Neural progenitor cell (in vitro differentiated cells): ENCODE measurements around the gene GNB2.

Source experiments
- EZH2 ChIP-seq: fragments of 200-600 bp; sonication (generic); IDR thresholded peaks from 2 replicates; pipeline ENCODE4 v1.6.1; 2017; ENCODE audit warnings: antibody characterized with exemption, mild to moderate bottlenecking, moderate library complexity
- TF ChIP-seq, protein P1 (sequence below): fragments of 200-600 bp; sonication (generic); IDR thresholded peaks from 2 replicates; pipeline ENCODE4 v1.5.1; 2017; ENCODE audit warnings: antibody characterized with exemption, mild to moderate bottlenecking

- TF ChIP-seq, protein P1, sequence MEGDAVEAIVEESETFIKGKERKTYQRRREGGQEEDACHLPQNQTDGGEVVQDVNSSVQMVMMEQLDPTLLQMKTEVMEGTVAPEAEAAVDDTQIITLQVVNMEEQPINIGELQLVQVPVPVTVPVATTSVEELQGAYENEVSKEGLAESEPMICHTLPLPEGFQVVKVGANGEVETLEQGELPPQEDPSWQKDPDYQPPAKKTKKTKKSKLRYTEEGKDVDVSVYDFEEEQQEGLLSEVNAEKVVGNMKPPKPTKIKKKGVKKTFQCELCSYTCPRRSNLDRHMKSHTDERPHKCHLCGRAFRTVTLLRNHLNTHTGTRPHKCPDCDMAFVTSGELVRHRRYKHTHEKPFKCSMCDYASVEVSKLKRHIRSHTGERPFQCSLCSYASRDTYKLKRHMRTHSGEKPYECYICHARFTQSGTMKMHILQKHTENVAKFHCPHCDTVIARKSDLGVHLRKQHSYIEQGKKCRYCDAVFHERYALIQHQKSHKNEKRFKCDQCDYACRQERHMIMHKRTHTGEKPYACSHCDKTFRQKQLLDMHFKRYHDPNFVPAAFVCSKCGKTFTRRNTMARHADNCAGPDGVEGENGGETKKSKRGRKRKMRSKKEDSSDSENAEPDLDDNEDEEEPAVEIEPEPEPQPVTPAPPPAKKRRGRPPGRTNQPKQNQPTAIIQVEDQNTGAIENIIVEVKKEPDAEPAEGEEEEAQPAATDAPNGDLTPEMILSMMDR: no peak
- no peak for TF ChIP-seq EZH2
Observed at GRCh38 chr7:100699018-100699417, 25.5 kb downstream of the GNB2 start.
